Thymus (tissue), 11 donors: Measurements from ENCODE around the gene TBC1D5. TPM values are rescaled to one million over a fixed set of nuclear protein-coding genes. Genes with fewer than 3 reads are reported as not detected.
"Not testable (repeated sequence)": the region's sequence is repeated elsewhere in the genome, so short reads cannot be mapped to it uniquely, and the experiment has no call there.

ENCODE experiments used
- DNase-seq, 9 donors: peaks; one replicate each; pipeline ENCODE4 v3.0.0-alpha.2; 2013; ENCODE audit warnings: low spot score in 9 of 9, low read depth in 6 of 9, missing footprints in 1 of 9
- H3K27ac ChIP-seq, 2 donors: one replicate each; pipeline ENCODE4 v1.5.1; 2013; ENCODE audit warnings: control low read depth in 1 of 2, low read depth in 1 of 2, low read length in 1 of 2, mild to moderate bottlenecking in 1 of 2, moderate library complexity in 1 of 2
- H3K27me3 ChIP-seq, 2 donors: one replicate each; pipeline ENCODE4 v1.5.1; 2013; ENCODE audit warnings: low read length in 1 of 2; ENCODE audit not compliant: control insufficient read depth in 2 of 2, insufficient read depth in 1 of 2
- H3K36me3 ChIP-seq, 2 donors: one replicate each; pipeline ENCODE4 v1.5.1; 2013; ENCODE audit warnings: low read length in 1 of 2, mild to moderate bottlenecking in 1 of 2, moderate library complexity in 1 of 2; ENCODE audit not compliant: control insufficient read depth in 2 of 2, insufficient read depth in 2 of 2
- H3K4me1 ChIP-seq, 2 donors: one replicate each; pipeline ENCODE4 v1.5.1; 2013; ENCODE audit warnings: low read length in 2 of 2; ENCODE audit not compliant: control insufficient read depth in 2 of 2, insufficient read depth in 2 of 2
- H3K4me3 ChIP-seq, 2 donors: one replicate each; pipeline ENCODE4 v1.5.1; 2013; ENCODE audit warnings: low read length in 2 of 2, control low read depth in 1 of 2, mild to moderate bottlenecking in 1 of 2
- H3K9me3 ChIP-seq, 2 donors: one replicate each; pipeline ENCODE4 v1.5.1; 2013; ENCODE audit warnings: low read length in 1 of 2, mild to moderate bottlenecking in 1 of 2; ENCODE audit not compliant: control insufficient read depth in 2 of 2, insufficient read depth in 1 of 2
- WGBS: extraction: QIAGEN DNeasy Blood & Tissue Kit; methylation state at CpG from one replicate; pipeline ENCODE4 v1.1.7; 2013; 5-methylcytosine and 5-hydroxymethylcytosine counted together
- polyA plus RNA-seq: library from polyadenylated mRNA; stranded (reverse); fragments of 200-250 nt; gene quantifications from one replicate; pipeline ENCODE4 v1.2.3, GENCODE V29; 2013
- total RNA-seq: library from RNA; stranded (reverse); fragments of 120-200 nt; gene quantifications from one replicate; pipeline ENCODE4 v1.2.4, GENCODE V29; 2013
- donor health status: healthy.

TBC1D5 gene
- total and polyA plus RNA-seq, 2 donors: 8.9 to 37.3 TPM

DNA sequence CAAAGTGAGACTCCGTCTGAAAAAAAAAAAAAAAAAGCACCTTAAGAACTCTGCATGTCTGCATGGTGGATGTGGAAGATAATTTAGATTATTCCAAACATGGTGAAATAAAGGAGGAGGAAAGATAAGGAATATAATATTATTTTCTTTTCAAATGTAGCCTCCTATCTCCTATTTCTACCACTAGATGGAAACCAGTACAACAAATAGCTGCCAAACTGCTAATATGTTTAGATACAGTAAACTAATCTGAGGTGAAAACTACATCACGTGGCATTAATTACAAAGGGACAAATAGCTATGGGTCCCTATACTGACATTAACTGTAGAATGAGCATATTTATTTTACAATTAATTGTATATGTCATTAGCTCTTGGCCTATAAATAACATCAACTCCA lies 197.8 kb downstream of the TBC1D5 start:
- no peaks in the 10 kb centered on the region for H3K27me3 ChIP-seq
- H3K9me3 ChIP-seq: no peaks in the 10 kb centered on the region
- H3K4me1 ChIP-seq: no peaks in the 10 kb centered on the region
- no peaks in the 10 kb centered on the region for H3K36me3 ChIP-seq
- H3K27ac ChIP-seq: no peak overlapping the region
- H3K4me3 ChIP-seq: no peak overlapping the region
- DNase-seq: no peak
- WGBS: 98% methylated on average over 2 of the region's 2 CpGs

DNA sequence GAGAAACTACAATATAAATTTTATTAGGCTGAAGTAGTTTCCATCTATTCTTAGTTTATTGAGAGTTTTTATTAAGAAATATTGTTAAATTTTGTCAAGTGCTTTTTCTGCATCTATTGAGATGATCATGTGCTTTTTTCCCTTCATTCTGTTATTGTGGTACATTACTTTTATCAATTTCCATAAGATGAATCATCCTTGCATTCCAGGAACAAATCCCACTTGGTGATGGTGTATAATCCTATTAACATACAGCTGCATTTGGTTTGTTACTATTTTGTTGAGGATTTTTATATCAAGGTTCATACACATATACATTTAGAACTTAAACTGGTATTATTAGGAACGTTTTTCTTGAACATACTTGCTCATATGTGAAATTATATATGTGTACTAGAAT lies 199.8 kb downstream of the TBC1D5 start:
- 99% methylated on average over 1 of the region's 1 CpG for WGBS

DNA sequence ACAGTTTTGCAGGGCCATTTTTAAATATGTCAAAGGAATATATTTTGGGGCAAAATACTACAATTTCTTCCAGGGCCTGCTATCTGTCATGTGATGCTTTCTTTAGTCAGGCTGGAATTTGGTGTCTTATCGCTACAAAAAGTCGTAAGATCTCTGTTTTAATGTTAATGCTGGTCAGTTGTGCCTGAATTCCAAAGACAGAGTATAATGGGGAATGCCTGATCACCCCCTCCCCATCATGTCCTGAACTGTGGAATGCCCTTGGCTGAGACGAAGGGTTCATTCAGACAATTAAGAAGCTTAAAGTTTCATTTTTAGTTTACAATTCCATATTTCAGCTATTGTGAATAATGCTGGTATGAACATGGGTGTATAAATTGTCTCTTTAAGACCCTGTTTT lies 203.0 kb downstream of the TBC1D5 start:
- DNase-seq: no peak

More for the DNA sequence above, 199.8 kb downstream of the TBC1D5 start:
- no peak for DNase-seq
- Histone ChIP-seq H3K36me3 (no peaks in the 10 kb centered on the region), H3K9me3 (no peaks in the 10 kb centered on the region), H3K27ac (no peak overlapping the region), H3K4me3 (no peak overlapping the region), H3K27me3 (no peaks in the 10 kb centered on the region), H3K4me1 (no peaks in the 10 kb centered on the region)

DNA sequence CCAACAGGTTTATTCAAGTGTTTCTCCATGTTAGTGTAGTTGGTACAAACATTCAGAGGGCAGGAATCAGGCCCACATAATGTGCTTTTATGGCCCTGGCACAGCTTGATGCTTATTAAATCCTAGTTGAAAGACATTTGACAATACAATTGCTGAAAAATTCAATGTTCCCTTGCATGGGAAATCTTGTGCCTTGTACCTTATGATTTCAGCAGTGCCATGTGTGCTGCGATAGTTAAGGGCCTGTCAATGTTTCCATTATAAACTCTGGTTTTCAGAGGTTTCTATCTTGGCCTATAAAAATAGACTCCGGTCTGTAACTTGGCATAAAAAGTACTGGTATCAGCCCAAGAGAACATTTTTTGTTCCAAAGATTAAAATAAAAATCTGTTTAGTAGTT lies 207.2 kb downstream of the TBC1D5 start:
- Histone ChIP-seq H3K27ac (no peak overlapping the region), H3K27me3 (no peaks in the 10 kb centered on the region), H3K36me3 (no peaks in the 10 kb centered on the region), H3K4me1 (no peaks in the 10 kb centered on the region), H3K4me3 (no peak overlapping the region), H3K9me3 (no peaks in the 10 kb centered on the region)
- DNase-seq: no peak
- 96% methylated on average over 2 of the region's 2 CpGs for WGBS

More for the DNA sequence above, 203.0 kb downstream of the TBC1D5 start:
- no peaks in the 10 kb centered on the region for H3K36me3 ChIP-seq
- no peak overlapping the region for H3K27ac ChIP-seq
- 99% methylated on average over 3 of the region's 3 CpGs for WGBS
- H3K9me3 ChIP-seq: no peaks in the 10 kb centered on the region
- H3K27me3 ChIP-seq: no peaks in the 10 kb centered on the region
- no peak overlapping the region for H3K4me3 ChIP-seq
- H3K4me1 ChIP-seq: no peaks in the 10 kb centered on the region

DNA sequence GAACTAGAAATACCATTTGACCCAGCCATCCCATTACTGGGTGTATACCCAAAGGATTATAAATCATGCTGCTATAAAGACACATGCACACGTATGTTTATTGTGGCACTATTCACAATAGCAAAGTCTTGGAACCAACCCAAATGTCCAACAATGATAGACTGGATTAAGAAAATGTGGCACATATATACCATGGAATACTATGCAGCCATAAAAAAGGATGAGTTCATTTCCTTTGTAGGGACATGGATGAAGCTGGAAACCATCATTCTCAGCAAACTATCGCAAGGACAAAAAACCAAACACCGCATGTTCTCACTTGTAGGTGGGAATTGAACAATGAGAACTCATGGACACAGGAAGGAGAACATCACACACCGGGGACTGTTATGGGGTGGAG lies 210.0 kb downstream of the TBC1D5 start:
- WGBS: over 99% methylated on average over 4 of the region's 4 CpGs

DNA sequence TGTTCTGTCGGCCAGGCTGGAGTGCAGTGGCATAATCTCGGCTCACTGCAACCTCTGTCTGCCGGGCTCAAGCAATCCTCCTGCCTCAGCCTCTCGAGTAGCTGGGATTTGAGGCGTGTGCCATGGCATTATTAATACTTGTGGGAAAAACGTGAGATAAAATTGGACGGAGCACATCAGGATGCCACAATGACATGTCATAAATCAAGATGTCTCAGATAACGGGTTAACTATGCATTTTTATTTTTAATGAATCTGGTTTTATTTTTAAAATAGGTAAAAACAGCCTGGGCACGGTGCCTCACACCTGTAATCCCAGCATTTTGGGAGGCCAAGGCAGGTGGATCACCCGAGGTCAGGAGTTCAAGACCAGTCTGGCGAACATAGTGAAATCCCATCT lies 212.8 kb downstream of the TBC1D5 start:
- no peak for DNase-seq
- H3K9me3 ChIP-seq: no peaks in the 10 kb centered on the region
- no peak overlapping the region for H3K4me3 ChIP-seq
- no peaks in the 10 kb centered on the region for H3K36me3 ChIP-seq
- no peaks in the 10 kb centered on the region for H3K27me3 ChIP-seq
- H3K27ac ChIP-seq: no peak overlapping the region
- H3K4me1 ChIP-seq: no peaks in the 10 kb centered on the region
- WGBS: 96% methylated on average over 11 of the region's 11 CpGs

More for the DNA sequence above, 210.0 kb downstream of the TBC1D5 start:
- not testable (repeated sequence) for H3K4me1 ChIP-seq, H3K4me3 ChIP-seq, H3K27ac ChIP-seq, H3K27me3 ChIP-seq, H3K9me3 ChIP-seq, DNase-seq, H3K36me3 ChIP-seq

DNA sequence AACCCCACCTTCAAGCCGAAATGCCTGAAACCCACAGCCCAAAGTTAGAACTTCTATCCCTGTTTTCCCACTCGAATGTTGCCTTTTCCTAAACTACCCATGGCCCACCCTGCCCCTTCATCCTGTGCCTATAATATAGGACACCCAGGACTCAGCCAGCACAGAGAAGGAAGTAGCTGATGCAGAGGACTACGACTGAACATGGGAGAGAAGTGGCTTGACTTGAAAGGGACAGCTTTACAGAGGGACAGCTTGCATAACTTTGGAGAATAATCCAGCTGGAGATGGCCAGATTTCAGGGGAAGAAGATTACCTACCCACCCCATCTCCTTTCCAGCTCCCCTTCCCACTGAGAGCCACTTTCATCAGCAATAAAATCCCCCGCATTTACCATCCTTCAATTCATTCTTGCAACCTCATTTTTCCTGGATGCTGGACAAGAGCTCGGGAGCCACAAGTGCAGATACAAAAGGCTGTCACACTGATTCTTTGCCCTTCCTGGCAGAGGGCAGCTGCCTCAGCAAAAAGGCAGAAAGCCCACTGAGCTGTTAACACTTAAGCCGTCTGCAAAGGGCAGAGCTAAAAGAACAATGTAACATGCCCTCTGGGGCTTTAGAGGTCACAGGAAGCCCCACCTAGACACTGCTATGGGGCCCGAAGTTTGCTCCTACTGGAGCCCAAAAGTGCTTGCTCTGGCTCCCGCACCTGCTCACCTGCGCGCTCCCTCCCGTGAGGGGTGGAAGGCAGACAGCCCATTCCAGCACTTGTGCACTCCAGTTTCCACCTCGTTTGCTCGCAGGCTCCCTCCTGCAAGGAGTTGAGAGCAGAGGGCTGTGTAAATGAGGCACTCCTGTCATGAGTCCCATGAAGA lies 224.0 kb downstream of the TBC1D5 start:
- no peaks in the 10 kb centered on the region for H3K27me3 ChIP-seq
- no peak overlapping the region for H3K4me3 ChIP-seq
- no peak for DNase-seq
- no peaks in the 10 kb centered on the region for H3K9me3 ChIP-seq
- H3K4me1 ChIP-seq: no peaks in the 10 kb centered on the region
- no peak overlapping the region for H3K27ac ChIP-seq
- WGBS: 97% methylated on average over 13 of the region's 13 CpGs
- peaks cover 0 to 3% of the 10 kb centered on the region in 2 donors for H3K36me3 ChIP-seq

DNA sequence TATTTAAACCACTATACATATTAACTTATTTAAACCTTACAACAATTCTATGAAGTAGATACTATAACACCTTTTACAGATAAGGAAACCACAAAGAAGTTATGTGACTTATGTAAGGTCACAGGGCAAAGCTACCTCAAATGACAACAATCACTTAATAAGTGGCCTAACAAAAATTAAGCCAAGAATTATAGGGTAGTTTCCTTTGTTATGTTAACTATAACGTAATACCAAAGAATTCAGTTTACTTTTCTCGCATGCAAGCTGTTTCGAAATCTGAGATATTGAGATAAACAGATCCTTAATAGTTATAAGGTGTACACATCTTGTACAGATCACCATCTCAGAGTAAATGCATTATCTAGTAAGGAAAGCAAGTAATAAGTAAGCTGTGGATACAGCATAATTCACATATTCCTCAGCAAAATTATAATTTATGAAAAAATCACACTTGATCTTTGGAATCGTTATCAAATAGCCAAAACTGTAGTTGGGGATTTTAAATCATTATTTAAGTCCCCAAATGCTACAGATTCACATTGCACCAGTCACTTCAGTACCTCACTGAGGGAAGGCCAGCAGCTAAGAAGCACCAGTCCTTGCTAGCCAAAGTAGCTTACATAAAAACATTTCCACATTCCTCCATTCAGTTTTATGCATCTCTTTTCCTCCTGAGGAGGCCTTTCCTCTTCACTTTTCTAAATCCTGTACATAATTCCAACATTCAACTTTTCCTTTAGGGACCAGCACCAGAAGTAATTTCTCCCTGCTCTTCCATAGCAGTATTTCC lies 226.8 kb downstream of the TBC1D5 start:
- Histone ChIP-seq H3K27me3 (no peaks in the 10 kb centered on the region), H3K9me3 (no peaks in the 10 kb centered on the region), H3K36me3 (peaks cover 0 to 3% of the 10 kb centered on the region in 2 donors), H3K4me1 (no peaks in the 10 kb centered on the region), H3K27ac (no peak overlapping the region), H3K4me3 (no peak overlapping the region)
- 97% methylated on average over 4 of the region's 4 CpGs for WGBS
- no peak for DNase-seq

DNA sequence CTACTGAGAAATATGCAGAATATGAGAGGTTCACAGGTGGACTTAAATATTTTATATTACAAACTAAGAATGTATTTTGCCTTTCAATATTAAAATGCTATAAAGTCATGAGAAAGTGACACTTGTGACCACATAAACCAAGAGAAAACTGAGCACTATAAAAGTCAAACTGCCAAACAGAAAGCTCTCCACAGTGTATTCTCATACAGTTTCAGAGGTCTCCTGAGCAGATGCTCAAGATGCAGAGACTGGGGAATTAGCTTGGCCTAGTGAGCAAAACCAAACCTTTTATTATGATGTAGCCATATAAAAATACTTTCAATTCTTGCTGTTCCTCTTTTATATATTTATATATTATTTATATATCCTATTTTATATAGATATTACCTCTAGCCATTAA lies 227.8 kb downstream of the TBC1D5 start:
- H3K4me1 ChIP-seq: no peaks in the 10 kb centered on the region
- H3K4me3 ChIP-seq: no peak overlapping the region
- H3K27me3 ChIP-seq: no peaks in the 10 kb centered on the region
- H3K36me3 ChIP-seq: peaks cover 0 to 3% of the 10 kb centered on the region in 2 donors
- no peak overlapping the region for H3K27ac ChIP-seq
- DNase-seq: no peak
- no peaks in the 10 kb centered on the region for H3K9me3 ChIP-seq
